GM23338 (cell line): ENCODE measurements around the gene CYP26C1. TPM values are rescaled to one million over a fixed set of nuclear protein-coding genes. Genes with fewer than 3 reads are reported as not detected.

Source experiments
- ATAC-seq: fragments of 200-7000 bp; cut with Tn5 transposase; 3 replicates; pipeline ENCODE4 v1.9.1; 2020
- DNase-seq: peaks from one replicate; pipeline ENCODE4 v3.0.0-alpha.2; 2015; ENCODE audit warnings: low spot score
- H2AFZ ChIP-seq: fragments of 200-600 bp; sonication (generic); 2 replicates; pipeline ENCODE4 v1.8.0; 2016; ENCODE audit warnings: antibody characterized with exemption, mild to moderate bottlenecking, moderate library complexity
- H3F3A ChIP-seq: fragments of 200-600 bp; sonication (generic); replicated peaks from 2 replicates; pipeline ENCODE4 v1.8.0; 2017; ENCODE audit warnings: antibody characterized with exemption, mixed run types, low read depth
- H3K27ac ChIP-seq: fragments of 200-600 bp; sonication (generic); 2 replicates; pipeline ENCODE4 v1.6.1; 2016; ENCODE audit warnings: low read depth
- H3K27me3 ChIP-seq: fragments of 200-600 bp; sonication (generic); 2 replicates; pipeline ENCODE4 v1.8.0; 2016; ENCODE audit warnings: mild to moderate bottlenecking, mixed run types, moderate library complexity; ENCODE audit not compliant: insufficient read depth
- H3K36me3 ChIP-seq: fragments of 200-600 bp; sonication (generic); 2 replicates; pipeline ENCODE4 v1.8.0; 2016; ENCODE audit warnings: mild to moderate bottlenecking; ENCODE audit not compliant: insufficient read depth
- H3K4me1 ChIP-seq: fragments of 200-600 bp; sonication (generic); 2 replicates; pipeline ENCODE4 v1.8.0; 2016; ENCODE audit warnings: mild to moderate bottlenecking, moderate library complexity; ENCODE audit not compliant: insufficient read depth
- H3K4me2 ChIP-seq: fragments of 200-600 bp; sonication (generic); 2 replicates; pipeline ENCODE4 v1.7.1; 2017; ENCODE audit warnings: mixed run types
- H3K4me3 ChIP-seq: fragments of 200-600 bp; sonication (generic); 2 replicates; pipeline ENCODE4 v1.6.1; 2016; ENCODE audit warnings: mixed run types
- H3K79me2 ChIP-seq: fragments of 200-600 bp; sonication (generic); replicated peaks from 2 replicates; pipeline ENCODE4 v1.8.0; 2017; ENCODE audit warnings: mild to moderate bottlenecking; ENCODE audit not compliant: insufficient read depth
- H3K9me2 ChIP-seq: fragments of 200-600 bp; sonication (generic); 2 replicates; pipeline ENCODE4 v1.8.0; 2017; ENCODE audit not compliant: insufficient read depth
- H4K20me1 ChIP-seq: fragments of 200-600 bp; sonication (generic); replicated peaks from 2 replicates; pipeline ENCODE4 v1.8.0; 2017; ENCODE audit warnings: mild to moderate bottlenecking; ENCODE audit not compliant: insufficient read depth
- H3K27ac Mint-ChIP-seq: 2 replicates; pipeline ENCODE4 v1.8.0; 2020; ENCODE audit warnings: inconsistent platforms, mild to moderate bottlenecking, moderate library complexity, mixed read lengths
- H3K27me3 Mint-ChIP-seq: 3 replicates; pipeline ENCODE4 v1.8.0; 2022; ENCODE audit warnings: low read depth, mild to moderate bottlenecking, moderate library complexity, mixed read lengths, inconsistent platforms; ENCODE audit not compliant: insufficient read depth, poor library complexity
- H3K36me3 Mint-ChIP-seq: 3 replicates; pipeline ENCODE4 v1.8.0; 2021; ENCODE audit warnings: low read depth, mild to moderate bottlenecking, inconsistent platforms, moderate library complexity, mixed read lengths
- H3K4me1 Mint-ChIP-seq: 3 replicates; pipeline ENCODE4 v1.8.0; 2020; ENCODE audit warnings: mild to moderate bottlenecking, inconsistent platforms, mixed read lengths
- H3K4me3 Mint-ChIP-seq: 3 replicates; pipeline ENCODE4 v1.8.0; 2021; ENCODE audit warnings: moderate library complexity, mild to moderate bottlenecking, inconsistent platforms, mixed read lengths
- H3K9me3 Mint-ChIP-seq: 3 replicates; pipeline ENCODE4 v1.8.0; 2020; ENCODE audit warnings: moderate library complexity, mild to moderate bottlenecking, inconsistent platforms, mixed read lengths
- CREB1 ChIP-seq: fragments of 250-450 bp; sonication (Bioruptor Pico); IDR thresholded peaks from 2 replicates; pipeline ENCODE4 v1.5.0; 2020; ENCODE audit warnings: low read depth, mild to moderate bottlenecking, moderate library complexity
- CTCF ChIP-seq, 2 experiments: fragments of 200-600 bp in 1 of 2; sonication (generic) in 1 of 2; conservative IDR thresholded peaks; 2 replicates each; pipeline versions ENCODE4 v1.5.1 to v1.6.1; 2016 to 2017; ENCODE audit warnings: antibody characterized with exemption in 2 of 2, low read depth in 2 of 2, mild to moderate bottlenecking in 2 of 2, moderate library complexity in 1 of 2
- JUNB ChIP-seq: IDR thresholded peaks from one replicate; pipeline ENCODE4 v1.6.1; 2016; ENCODE audit warnings: antibody characterized with exemption; ENCODE audit not compliant: unreplicated experiment
- POLR2AphosphoS5 ChIP-seq: IDR thresholded peaks from 2 replicates; pipeline ENCODE4 v1.6.1; 2016; ENCODE audit warnings: antibody characterized with exemption, low read depth
- STAT1 ChIP-seq: IDR thresholded peaks from one replicate; pipeline ENCODE4 v1.6.1; 2016; ENCODE audit warnings: antibody characterized with exemption; ENCODE audit not compliant: unreplicated experiment
- ZNF462 ChIP-seq: fragments of 250-450 bp; sonication (Bioruptor Pico); IDR thresholded peaks from 2 replicates; pipeline ENCODE4 v1.5.0; 2020; ENCODE audit warnings: mild to moderate bottlenecking, moderate library complexity
- polyA plus RNA-seq: library from polyadenylated mRNA; unstranded; fragments of >200 nt; fragmentation: Nextera tagmentation; extraction: Ambion mirVana; gene quantifications from 2 replicates; pipeline ENCODE4 v1.2.1, GENCODE V29; 2016
- total RNA-seq: library from RNA; depleted of rRNA; stranded (reverse); fragments of >200 nt; shearing (Covaris generic); gene quantifications from 2 replicates; pipeline ENCODE4 v1.2.3, GENCODE V29; 2014

The CYP26C1 gene
- total and polyA plus RNA-seq, 2 experiments from 2014 or later = 0.24 TPM; not detected in 1

GRCh38 chr10:93086289-93086688 is 25.7 kb downstream of the CYP26C1 start (continued):
- no peak for TF ChIP-seq ZNF462 (CRISPR knock-in tag)

- no peaks in the 10 kb centered on the region for H3K79me2 ChIP-seq
- H3K9me2 ChIP-seq = peaks cover 15% of the 10 kb centered on the region; the same call in 1 of the 2 replicates
- peak overlapping the region; percentile 65 for H3K27ac ChIP-seq
- H3K27ac Mint-ChIP-seq = 0 out of 2 replicates have a peak overlapping the region, but pooled peaks have one; percentile 1
- peaks cover 2% of the 10 kb centered on the region; the same call in 2 of the 3 replicates for H3K9me3 Mint-ChIP-seq
- peaks cover 8% of the 10 kb centered on the region; the same call in 2 of the 3 replicates for H3K36me3 Mint-ChIP-seq
- H4K20me1 ChIP-seq = no peaks in the 10 kb centered on the region
- peaks cover 22% of the 10 kb centered on the region for H3K4me1 ChIP-seq
- H3K4me2 ChIP-seq = peak overlapping the region; percentile 42
- DNase-seq (no peak), ATAC-seq (no peak)
- no peak overlapping the region for H2AFZ ChIP-seq
- no peak overlapping the region for H3K4me3 Mint-ChIP-seq
- H3K36me3 ChIP-seq = no peaks in the 10 kb centered on the region
- no peaks in the 10 kb centered on the region for H3K27me3 ChIP-seq
- no peaks in the 10 kb centered on the region; the same call in 1 of the 2 replicates for H3F3A ChIP-seq
- peaks cover 12% of the 10 kb centered on the region for H3K27me3 Mint-ChIP-seq
- H3K4me3 ChIP-seq = no peak overlapping the region
- H3K4me1 Mint-ChIP-seq = peaks cover 26% of the 10 kb centered on the region
- TF ChIP-seq JUNB = no peak
- no peak for TF ChIP-seq ZNF462 (CRISPR knock-in tag)
- no peak for TF ChIP-seq POLR2AphosphoS5
- no peak for TF ChIP-seq STAT1
- no peak for TF ChIP-seq CTCF (conservative IDR thresholded peaks at IDR 0.05; ENCODE audit: low read depth in 2 of 2)
- TF ChIP-seq CREB1 (CRISPR knock-in tag) = no peak
Observed at GRCh38 chr10:93087846-93088245, 27.2 kb downstream of the CYP26C1 start.
